Trophoblast cell (in vitro differentiated cells and primary cell): ENCODE measurements around the gene KMT2D.

Experiments
- DNase-seq, 2 donors: peaks; one replicate each; pipeline ENCODE4 v3.0.0-alpha.2; 2016
- H2AFZ ChIP-seq: 2 replicates; pipeline ENCODE4 v1.6.1; 2013; ENCODE audit warnings: low read length, moderate library complexity, mild to moderate bottlenecking; ENCODE audit not compliant: insufficient read depth, poor library complexity
- H2AK5ac ChIP-seq: 2 replicates; pipeline ENCODE4 v1.6.1; 2013; ENCODE audit warnings: mild to moderate bottlenecking, low read length
- H2BK120ac ChIP-seq: 2 replicates; pipeline ENCODE4 v1.6.1; 2013; ENCODE audit warnings: low read length, mild to moderate bottlenecking, moderate library complexity; ENCODE audit not compliant: insufficient read depth, poor library complexity
- H2BK12ac ChIP-seq: 2 replicates; pipeline ENCODE4 v1.6.1; 2013; ENCODE audit warnings: mild to moderate bottlenecking, low read length, moderate library complexity
- H2BK5ac ChIP-seq: 2 replicates; pipeline ENCODE4 v1.6.1; 2013; ENCODE audit warnings: low read length, low read depth, moderate library complexity, mild to moderate bottlenecking; ENCODE audit not compliant: poor library complexity
- H3K14ac ChIP-seq: 2 replicates; pipeline ENCODE4 v1.6.1; 2013; ENCODE audit warnings: mild to moderate bottlenecking, low read length
- H3K18ac ChIP-seq: 2 replicates; pipeline ENCODE4 v1.6.1; 2013; ENCODE audit warnings: mild to moderate bottlenecking, low read length
- H3K23ac ChIP-seq: 2 replicates; pipeline ENCODE4 v1.6.1; 2013; ENCODE audit warnings: low read length
- H3K27ac ChIP-seq: 2 replicates; pipeline ENCODE4 v1.5.1; 2013; ENCODE audit warnings: low read depth, mild to moderate bottlenecking, inconsistent platforms, low read length, moderate library complexity
- H3K27me3 ChIP-seq: 2 replicates; pipeline ENCODE4 v1.6.1; 2013; ENCODE audit warnings: inconsistent platforms, mild to moderate bottlenecking, low read length, moderate library complexity; ENCODE audit not compliant: insufficient read depth
- H3K36me3 ChIP-seq, 2 experiments: 1 replicate in 1 of 2; 2 replicates in 1 of 2; pipeline ENCODE4 v1.6.1; 2013; ENCODE audit warnings: low read length in 2 of 2, mild to moderate bottlenecking in 2 of 2, moderate library complexity in 1 of 2; ENCODE audit not compliant: insufficient read depth in 2 of 2, control insufficient read depth in 1 of 2
- H3K4ac ChIP-seq: 2 replicates; pipeline ENCODE4 v1.6.1; 2013; ENCODE audit warnings: low read depth, mild to moderate bottlenecking, low read length, moderate library complexity
- H3K4me1 ChIP-seq, 2 experiments: 1 replicate in 1 of 2; 2 replicates in 1 of 2; pipeline ENCODE4 v1.6.1; 2013; ENCODE audit warnings: low read length in 2 of 2, mild to moderate bottlenecking in 2 of 2, moderate library complexity in 1 of 2; ENCODE audit not compliant: insufficient read depth in 2 of 2, control insufficient read depth in 1 of 2
- H3K4me2 ChIP-seq: 2 replicates; pipeline ENCODE4 v1.6.1; 2013; ENCODE audit warnings: inconsistent platforms, mild to moderate bottlenecking, low read length, moderate library complexity
- H3K4me3 ChIP-seq: 2 replicates; pipeline ENCODE4 v1.5.1; 2013; ENCODE audit warnings: mild to moderate bottlenecking, low read depth, low read length, inconsistent platforms
- H3K79me1 ChIP-seq: one replicate; pipeline ENCODE4 v1.6.1; 2013; ENCODE audit warnings: low read length
- H3K79me2 ChIP-seq: 2 replicates; pipeline ENCODE4 v1.6.1; 2013; ENCODE audit warnings: low read length, mild to moderate bottlenecking; ENCODE audit not compliant: control insufficient read depth, insufficient read depth, poor library complexity
- H3K9ac ChIP-seq: 2 replicates; pipeline ENCODE4 v1.6.1; 2013; ENCODE audit warnings: mild to moderate bottlenecking, low read length
- H3K9me3 ChIP-seq: 2 replicates; pipeline ENCODE4 v1.6.1; 2013; ENCODE audit warnings: low read depth, mild to moderate bottlenecking, control low read depth, inconsistent platforms, low read length; ENCODE audit not compliant: insufficient read depth
- H4K12ac ChIP-seq: 2 replicates; pipeline ENCODE4 v1.6.1; 2013; ENCODE audit warnings: low read depth, mild to moderate bottlenecking, low read length, moderate library complexity
- H4K8ac ChIP-seq: 2 replicates; pipeline ENCODE4 v1.6.1; 2013; ENCODE audit warnings: low read depth, mild to moderate bottlenecking, low read length, moderate library complexity
- H4K91ac ChIP-seq: one replicate; pipeline ENCODE4 v1.6.1; 2013; ENCODE audit warnings: low read depth, mild to moderate bottlenecking, low read length, moderate library complexity
- WGBS: extraction: QIAGEN DNeasy Blood & Tissue Kit; methylation state at CpG from one replicate; pipeline ENCODE4 v1.1.7; 2013; ENCODE audit warnings: missing lambda C conversion rate; ENCODE audit not compliant: insufficient read length, insufficient coverage; ENCODE audit errors: extremely low coverage; 5-methylcytosine and 5-hydroxymethylcytosine counted together

KMT2D gene

GRCh38 chr12:49050507-49051372, 9.9 kb downstream of the KMT2D start:
- Histone ChIP-seq H2BK12ac (no peak overlapping the region), H2BK120ac (no peak overlapping the region)
- no CpG with 5 or more reads among the region's 13 CpGs for WGBS

GRCh38 chr12:49049566-49050224, 10.9 kb downstream of the KMT2D start:
- no CpG with 5 or more reads among the region's 20 CpGs for WGBS
- no peak for DNase-seq
- H2BK5ac ChIP-seq = no peak overlapping the region
- H3K14ac ChIP-seq = no peak overlapping the region
- H3K79me2 ChIP-seq = no peaks in the 10 kb centered on the region
- H2BK12ac ChIP-seq = no peak overlapping the region
- no peak overlapping the region for H3K27ac ChIP-seq
- H3K9ac ChIP-seq = no peak overlapping the region
- H3K4ac ChIP-seq = no peak overlapping the region
- no peaks in the 10 kb centered on the region for H3K27me3 ChIP-seq
- no peak overlapping the region for H4K91ac ChIP-seq
- H3K4me3 ChIP-seq = no peak overlapping the region
- H3K18ac ChIP-seq = peak overlapping the region; percentile 21
- H3K36me3 ChIP-seq = peaks cover 84 to 94% of the 10 kb centered on the region in 2 experiments
- H2BK120ac ChIP-seq = no peak overlapping the region
- H4K12ac ChIP-seq = no peak overlapping the region
- H4K8ac ChIP-seq = no peak overlapping the region
- H3K9me3 ChIP-seq = no peaks in the 10 kb centered on the region
- no peak overlapping the region for H3K23ac ChIP-seq
- no peaks in the 10 kb centered on the region for H3K4me1 ChIP-seq
- no peaks in the 10 kb centered on the region for H3K79me1 ChIP-seq
- H2AK5ac ChIP-seq = no peak overlapping the region
- no peak overlapping the region for H3K4me2 ChIP-seq
- H2AFZ ChIP-seq = no peak overlapping the region

More at GRCh38 chr12:49050507-49051372, 9.9 kb downstream of the KMT2D start:
- Histone ChIP-seq H3K79me2 (peaks cover 2% of the 10 kb centered on the region), H3K23ac (no peak overlapping the region), H3K36me3 (peaks cover 78 to 94% of the 10 kb centered on the region in 2 experiments), H3K4me1 (no peaks in the 10 kb centered on the region), H3K79me1 (no peaks in the 10 kb centered on the region), H4K12ac (no peak overlapping the region), H4K91ac (no peak overlapping the region), H3K9me3 (no peaks in the 10 kb centered on the region), H3K14ac (no peak overlapping the region), H3K4me3 (no peak overlapping the region), H3K27me3 (no peaks in the 10 kb centered on the region), H2BK5ac (no peak overlapping the region), H2AFZ (no peak overlapping the region), H3K4ac (no peak overlapping the region), H3K9ac (no peak overlapping the region), H3K4me2 (no peak overlapping the region), H3K18ac (peak overlapping the region; percentile 18), H2AK5ac (no peak overlapping the region), H3K27ac (no peak overlapping the region), H4K8ac (no peak overlapping the region)
- no peak for DNase-seq

- Histone ChIP-seq H3K9me3 (no peaks in the 10 kb centered on the region), H3K23ac (no peak overlapping the region), H4K12ac (no peak overlapping the region), H4K8ac (no peak overlapping the region), H2BK120ac (no peak overlapping the region), H3K27me3 (no peaks in the 10 kb centered on the region), H2AFZ (no peak overlapping the region), H2AK5ac (no peak overlapping the region), H3K79me1 (no peaks in the 10 kb centered on the region), H3K4me2 (no peak overlapping the region), H4K91ac (no peak overlapping the region), H3K4ac (no peak overlapping the region), H3K14ac (no peak overlapping the region), H3K4me1 (no peaks in the 10 kb centered on the region), H3K9ac (no peak overlapping the region), H3K36me3 (peaks cover 84 to 94% of the 10 kb centered on the region in 2 experiments), H2BK5ac (no peak overlapping the region), H2BK12ac (no peak overlapping the region), H3K79me2 (no peaks in the 10 kb centered on the region), H3K27ac (no peak overlapping the region), H3K4me3 (no peak overlapping the region), H3K18ac (no peak overlapping the region)
- no peak for DNase-seq
- no CpG with 5 or more reads among the region's 10 CpGs for WGBS
Observed at GRCh38 chr12:49048953-49049352, 11.6 kb downstream of the KMT2D start.

- Histone ChIP-seq H3K4me1 (no peaks in the 10 kb centered on the region), H2AK5ac (no peak overlapping the region), H3K27ac (no peak overlapping the region), H2BK5ac (no peak overlapping the region), H4K91ac (no peak overlapping the region), H3K79me2 (no peaks in the 10 kb centered on the region), H3K9me3 (no peaks in the 10 kb centered on the region), H2AFZ (no peak overlapping the region), H3K27me3 (no peaks in the 10 kb centered on the region), H3K79me1 (no peaks in the 10 kb centered on the region), H3K4me2 (no peak overlapping the region), H3K36me3 (peaks cover 85 to 94% of the 10 kb centered on the region in 2 experiments), H3K4ac (no peak overlapping the region), H3K14ac (no peak overlapping the region), H4K8ac (no peak overlapping the region), H3K9ac (no peak overlapping the region), H2BK120ac (no peak overlapping the region), H3K23ac (no peak overlapping the region), H3K18ac (no peak overlapping the region), H2BK12ac (no peak overlapping the region), H4K12ac (no peak overlapping the region), H3K4me3 (no peak overlapping the region)
- no peak for DNase-seq
- WGBS = no CpG with 5 or more reads among the region's 12 CpGs
Observed at GRCh38 chr12:49046129-49046895, 14.3 kb downstream of the KMT2D start.
